IPS-NIHi11 (cell line): ENCODE results near the gene PRRT1B.
"Not testable (repeated sequence)": the region's sequence is repeated elsewhere in the genome, so short reads cannot be mapped to it uniquely, and the experiment has no call there.

Source experiments
- DNase-seq: peaks from one replicate; pipeline ENCODE4 v3.0.0; 2012; ENCODE audit warnings: mixed read lengths, low spot score

Gene PRRT1B

DNA sequence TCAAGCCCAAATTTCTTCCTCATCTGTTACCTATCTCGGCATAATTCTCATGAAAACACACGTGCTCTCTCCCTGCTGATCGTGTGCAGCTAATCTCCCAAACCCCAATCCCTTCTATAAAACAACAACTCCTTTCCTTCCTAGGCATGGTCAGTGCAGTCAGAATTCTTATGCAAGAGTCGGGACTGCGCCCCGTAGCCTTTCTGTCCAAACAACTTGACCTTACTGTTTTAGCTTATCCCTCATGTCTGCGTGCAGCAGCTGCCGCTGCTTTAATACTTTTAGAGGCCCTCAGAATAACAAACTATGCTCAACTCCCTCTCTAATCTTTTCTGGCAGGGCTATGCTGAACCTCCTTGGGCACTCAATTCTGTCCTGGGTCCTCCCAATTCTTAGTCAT is 5.1 kb downstream of the PRRT1B start:
- not testable (repeated sequence) for DNase-seq

GRCh38 chr9:131552030-131552429 is 6.7 kb downstream of the PRRT1B start:
- DNase-seq, result no peak

DNA sequence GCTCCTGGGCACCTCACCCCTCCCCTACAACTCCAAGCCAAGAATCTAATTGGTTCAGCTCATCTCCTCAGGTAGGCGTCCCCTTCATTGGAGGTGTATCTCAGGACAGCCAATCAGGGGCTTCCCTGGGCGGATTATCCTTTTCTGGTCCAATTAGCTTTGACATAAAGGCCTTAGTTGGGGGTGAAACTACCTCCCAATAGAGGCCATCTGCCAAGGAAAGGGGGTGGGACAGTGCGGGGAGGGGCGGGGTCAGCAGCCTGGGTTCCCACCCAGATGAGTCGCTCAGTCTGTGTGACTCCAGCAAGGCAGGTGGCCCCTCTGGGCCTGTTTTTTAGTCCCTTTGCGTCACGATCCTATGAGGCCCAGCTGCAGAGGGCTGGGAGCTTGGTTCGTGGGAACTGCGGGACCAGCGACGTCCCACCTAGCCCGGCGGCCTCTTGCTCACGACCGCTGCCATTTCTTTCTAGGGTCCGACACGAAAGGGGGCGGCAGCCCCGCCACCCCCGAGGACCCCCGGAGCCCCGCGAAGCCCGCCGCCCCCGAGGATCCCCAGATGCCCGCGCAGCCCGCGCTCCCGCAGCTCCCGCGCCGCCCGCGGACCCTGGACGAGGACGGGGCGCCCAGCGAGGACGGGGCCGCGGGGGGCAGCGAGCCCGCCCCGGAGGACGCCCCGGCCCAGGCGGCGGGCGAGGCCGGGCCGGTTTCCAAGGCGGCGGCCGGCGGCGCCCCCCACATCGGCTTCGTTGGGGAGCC is 8.9 kb downstream of the PRRT1B start:
- DNase-seq, result peak; percentile 37

DNA sequence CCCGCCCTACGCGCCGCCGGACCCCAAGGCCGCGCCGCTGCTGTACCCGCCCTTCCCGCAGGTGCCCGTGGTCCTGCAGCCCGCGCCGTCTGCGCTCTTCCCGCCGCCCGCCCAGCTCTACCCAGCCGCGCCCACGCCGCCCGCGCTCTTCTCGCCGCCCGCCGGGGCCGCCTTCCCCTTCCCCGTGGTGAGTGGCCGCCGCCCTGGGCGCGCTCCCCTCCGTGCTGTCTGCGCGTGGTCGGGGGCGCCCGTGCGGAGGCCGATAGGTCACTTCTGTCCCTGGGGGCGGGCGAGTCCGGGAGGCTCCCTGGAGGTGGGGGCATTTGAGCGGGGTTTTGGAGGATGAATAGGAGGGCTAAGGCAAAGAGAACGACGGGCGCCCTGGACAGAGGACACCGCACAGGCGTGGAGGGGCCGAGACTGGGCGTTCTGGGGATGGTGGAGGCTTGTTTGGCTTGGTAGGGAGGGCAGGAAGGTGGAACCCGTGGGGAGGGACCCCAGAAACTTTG is 9.6 kb downstream of the PRRT1B start:
- DNase-seq, result peak; percentile 51

DNA sequence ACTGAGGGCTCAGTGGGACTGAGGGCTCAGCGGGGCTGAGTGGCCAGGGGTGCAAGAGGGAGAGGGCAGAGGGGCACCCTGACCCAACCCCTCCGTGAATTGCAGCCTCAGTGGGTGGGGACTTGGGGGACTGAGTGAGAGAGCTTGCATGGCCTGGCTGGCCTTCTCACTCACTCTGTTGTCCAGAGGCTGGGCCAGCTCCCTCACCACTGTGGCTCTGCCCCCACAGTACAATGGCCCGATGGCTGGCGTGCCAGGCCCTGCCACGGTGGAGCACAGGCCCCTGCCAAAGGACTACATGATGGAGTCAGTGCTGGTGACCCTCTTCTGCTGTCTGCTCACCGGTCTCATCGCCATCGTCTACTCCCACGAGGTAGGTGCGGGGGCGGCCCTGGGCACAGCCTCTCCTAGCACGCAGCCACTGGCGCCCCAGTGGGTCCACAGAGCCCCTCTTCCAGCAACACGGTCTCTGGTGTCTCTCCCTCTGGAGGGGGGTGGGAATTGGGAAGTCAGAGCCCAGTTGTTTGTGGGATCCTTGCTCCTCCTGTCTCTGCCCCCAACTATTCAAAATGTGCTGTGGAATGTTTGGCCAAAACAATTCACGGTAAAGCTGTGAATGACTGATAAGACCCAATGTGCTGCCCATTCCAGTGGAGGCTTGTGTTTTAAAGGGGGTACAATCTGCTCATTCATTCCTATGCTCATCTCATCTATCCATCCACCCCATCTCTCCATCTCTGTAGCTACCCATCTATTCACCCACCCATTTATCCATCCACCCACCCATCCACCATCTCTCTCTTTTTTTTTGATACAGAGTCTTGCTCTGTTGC is 10.7 kb downstream of the PRRT1B start:
- DNase-seq, result no peak

- no peak for DNase-seq
Measured at GRCh38 chr9:131557855-131558548, 12.7 kb downstream of the PRRT1B start.

- no peak for DNase-seq
Measured at GRCh38 chr9:131559421-131560000, 14.2 kb downstream of the PRRT1B start.

- no peak for DNase-seq
Measured at GRCh38 chr9:131562032-131562959, 17.0 kb downstream of the PRRT1B start.

GRCh38 chr9:131565369-131565768 is 20.0 kb downstream of the PRRT1B start:
- no peak for DNase-seq

- no peak for DNase-seq
Measured at GRCh38 chr9:131566158-131566557, 20.8 kb downstream of the PRRT1B start.

GRCh38 chr9:131567910-131568309 is 22.6 kb downstream of the PRRT1B start:
- no peak for DNase-seq

DNA sequence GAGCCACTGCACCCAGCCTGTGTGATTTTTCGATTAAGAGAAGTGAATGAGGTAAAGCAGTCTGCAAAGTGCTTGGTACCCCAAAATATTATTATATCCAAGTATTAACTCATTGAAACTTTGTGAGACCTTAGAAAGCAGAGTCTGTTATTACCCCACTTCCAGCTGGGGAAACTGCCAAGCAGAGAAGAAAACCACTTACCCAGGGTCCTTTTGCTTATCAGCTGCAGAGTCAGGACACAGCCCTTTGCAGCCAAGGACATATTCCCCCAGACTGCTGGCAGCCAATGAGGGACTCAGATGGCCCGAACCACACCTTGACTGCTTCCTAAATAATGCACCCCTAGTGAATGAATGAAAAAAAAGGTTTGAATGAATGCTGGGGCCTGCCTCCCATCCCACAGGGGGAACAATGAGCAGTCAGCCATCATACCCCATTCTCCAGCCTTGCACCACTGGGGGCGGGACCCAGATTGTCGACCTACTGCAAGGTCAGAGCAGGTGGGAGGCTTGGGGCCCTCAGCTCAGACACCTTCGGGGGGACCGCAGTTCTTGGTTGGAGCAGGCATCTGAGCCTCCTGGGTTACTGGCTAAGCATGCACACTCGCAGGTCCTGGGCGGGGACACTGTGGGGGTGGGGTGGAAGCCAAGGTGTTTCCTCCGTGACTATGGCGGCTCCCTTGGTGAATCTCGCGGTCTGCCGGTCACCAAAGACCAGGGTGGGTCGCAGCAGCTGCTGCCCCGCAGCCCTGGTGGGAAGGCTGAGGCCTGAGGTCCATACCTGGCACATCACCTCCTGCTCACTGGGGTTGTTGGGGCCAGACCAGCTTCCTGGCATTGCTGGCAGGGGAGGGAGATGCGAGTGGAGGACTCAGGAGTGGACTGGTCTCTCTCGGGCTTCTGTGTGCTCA is 29.7 kb downstream of the PRRT1B start:
- DNase-seq, result no peak

DNA sequence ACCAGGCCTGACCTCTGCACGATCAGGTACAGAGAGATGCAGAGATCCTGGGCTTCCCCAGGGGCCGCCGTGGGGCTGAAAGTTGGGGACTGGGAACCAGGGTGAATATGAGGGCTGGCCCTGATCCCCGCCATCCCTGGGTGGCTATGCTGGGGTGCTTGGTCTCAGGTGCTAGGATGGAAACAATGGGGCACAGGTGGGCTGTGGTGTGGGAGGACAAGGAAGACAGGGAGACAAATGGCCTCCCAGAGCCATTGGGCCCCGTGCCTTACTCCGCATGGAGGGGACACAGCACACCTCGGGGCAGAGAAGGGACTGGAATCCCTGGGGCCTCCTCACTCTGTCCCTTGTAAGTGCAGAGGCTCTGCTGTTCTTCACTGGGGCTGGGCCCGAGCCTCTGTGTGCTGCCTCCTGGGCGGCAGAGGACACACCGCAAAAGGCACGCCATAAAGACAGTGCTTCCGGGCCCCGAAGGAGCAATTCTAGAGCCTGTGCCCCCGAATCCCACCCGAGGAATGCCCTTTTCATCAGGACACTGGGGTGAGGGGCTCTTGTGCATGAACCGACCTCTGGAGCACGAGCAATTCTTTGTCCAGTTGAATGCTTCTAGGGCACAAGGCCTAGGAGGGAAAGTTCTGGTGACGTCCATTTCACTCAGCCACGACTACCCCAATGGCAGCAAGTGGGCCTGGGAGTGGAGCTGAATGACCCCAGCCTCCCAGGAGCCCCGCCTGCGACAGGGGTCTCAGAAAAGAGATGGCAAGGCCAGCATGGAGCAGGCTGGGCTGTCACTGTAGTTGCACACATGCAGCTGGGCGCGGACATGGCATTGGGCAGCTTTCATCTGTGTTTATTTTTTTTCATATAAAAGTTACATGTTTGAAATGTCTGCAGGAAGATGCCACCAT is 30.9 kb downstream of the PRRT1B start:
- no peak for DNase-seq

DNA sequence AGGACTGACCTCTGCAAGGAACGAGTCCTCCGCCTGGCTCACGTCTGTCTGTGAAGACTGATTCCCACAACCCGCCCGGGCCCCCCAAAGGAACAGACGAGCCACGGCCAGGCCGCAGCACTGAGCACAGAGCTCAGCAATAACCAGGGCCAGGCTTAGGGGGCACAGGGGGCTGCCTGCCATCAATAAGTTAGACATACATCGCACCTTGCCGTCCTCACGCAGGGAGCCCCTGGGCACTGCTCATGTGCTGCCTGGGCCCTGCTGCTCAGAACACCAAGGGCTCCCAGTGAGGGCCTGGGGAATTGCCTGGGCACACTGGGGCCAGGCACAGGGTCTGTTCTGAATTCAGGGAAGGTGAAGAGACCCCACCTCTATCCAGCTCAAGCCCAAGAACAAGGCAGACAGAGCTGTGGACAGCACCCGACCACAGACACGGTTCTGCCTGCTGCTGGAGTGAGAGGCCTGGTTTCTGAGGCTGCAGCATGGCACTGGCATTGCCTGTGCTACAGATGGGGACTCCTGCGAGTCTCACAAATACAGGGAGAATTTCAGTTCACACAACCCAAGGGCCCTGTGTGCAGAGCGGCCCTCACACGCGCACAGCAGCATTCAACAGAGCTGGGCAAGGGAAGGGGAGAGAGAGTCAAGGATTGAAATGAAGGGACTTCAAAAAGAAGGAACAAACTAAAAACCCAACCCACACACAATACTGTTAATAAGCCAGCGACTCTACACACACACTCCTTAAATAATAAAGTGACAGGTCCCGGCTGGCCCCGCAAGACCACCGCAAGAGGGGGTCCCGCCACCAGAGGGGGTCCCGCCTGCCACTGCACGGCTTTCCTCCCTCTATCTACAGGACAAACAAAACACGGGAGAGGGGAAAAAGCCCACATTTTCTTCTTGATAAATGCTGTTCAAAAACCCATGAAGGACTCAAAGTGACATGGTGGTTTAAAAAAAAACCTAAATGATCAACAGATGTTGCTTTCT is 32.0 kb downstream of the PRRT1B start:
- DNase-seq, result no peak

- no peak for DNase-seq
Measured at GRCh38 chr9:131578021-131578420, 32.7 kb downstream of the PRRT1B start.

DNA sequence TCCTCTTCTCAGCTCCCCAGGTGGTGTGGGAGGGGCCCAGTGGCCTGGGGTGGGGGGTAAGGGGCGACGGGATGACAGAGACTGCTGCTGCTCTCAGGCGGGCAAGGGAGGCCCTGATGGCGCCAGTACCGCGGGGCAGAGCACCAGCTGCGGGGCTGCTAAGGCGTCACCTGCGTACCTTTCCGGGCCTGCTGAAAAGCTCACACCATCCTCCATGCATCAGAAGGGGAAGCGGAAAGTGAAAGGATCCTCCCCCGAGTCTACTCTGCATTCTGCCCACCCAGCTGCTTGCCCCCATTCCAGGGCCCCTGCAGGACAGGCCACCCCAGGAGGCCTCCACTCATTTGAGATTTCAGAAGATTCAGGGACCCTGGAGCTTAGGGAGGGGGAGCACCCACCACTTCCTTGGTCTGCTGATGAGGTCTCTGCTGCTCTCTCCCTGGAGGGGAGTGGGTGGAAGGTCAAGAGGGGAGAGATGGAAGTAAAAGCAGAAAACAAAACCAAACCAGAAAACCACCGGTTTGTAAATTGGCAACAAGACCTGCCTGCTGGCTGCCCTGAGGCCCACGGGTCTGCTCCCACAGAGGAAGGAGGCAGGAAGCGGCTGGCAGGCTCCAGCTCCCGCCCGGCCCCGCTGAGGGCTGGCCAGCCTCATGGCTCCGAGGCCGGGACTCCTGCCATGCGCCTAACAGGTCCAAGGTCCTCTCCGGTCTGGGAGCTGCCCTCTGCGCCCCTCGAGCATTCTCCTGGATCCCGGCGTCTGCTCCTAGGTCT is 33.6 kb downstream of the PRRT1B start:
- DNase-seq, result no peak

DNA sequence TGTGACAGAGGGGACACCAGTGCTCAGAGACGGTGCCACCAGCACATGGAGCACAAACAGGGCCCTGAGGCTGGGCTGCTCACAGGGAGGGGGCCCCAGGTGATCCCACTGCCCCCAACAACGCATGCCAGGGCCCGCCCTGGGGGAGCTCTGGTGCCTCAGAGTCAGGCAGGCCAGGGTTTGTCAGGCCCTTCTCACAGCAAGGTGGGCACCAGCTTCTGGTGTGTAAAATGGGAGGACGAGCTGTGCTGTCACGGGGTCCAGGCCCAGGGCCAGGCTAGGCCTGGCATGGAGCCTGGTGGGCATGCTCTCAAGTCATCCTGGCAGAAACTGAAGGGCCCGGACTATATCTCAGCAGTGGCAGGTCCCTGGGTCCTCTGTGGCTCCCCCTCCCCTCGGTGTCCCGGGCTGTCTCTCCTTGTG is 34.5 kb downstream of the PRRT1B start:
- no peak for DNase-seq
